K562 treated with DMSO at 1 percent for 24 hours (cell line): ENCODE data around the gene ENTPD7. TPM values are rescaled to one million over a fixed set of nuclear protein-coding genes. Genes with fewer than 3 reads are reported as not detected.

Experiments used
- total RNA-seq: library from RNA; unstranded; fragments of 300-600 nt; gene quantifications from 2 replicates; pipeline ENCODE4 v1.2.3, GENCODE V29; 2022; ENCODE audit warnings: low read depth; ENCODE audit not compliant: insufficient read depth

ENTPD7 gene, protein sequence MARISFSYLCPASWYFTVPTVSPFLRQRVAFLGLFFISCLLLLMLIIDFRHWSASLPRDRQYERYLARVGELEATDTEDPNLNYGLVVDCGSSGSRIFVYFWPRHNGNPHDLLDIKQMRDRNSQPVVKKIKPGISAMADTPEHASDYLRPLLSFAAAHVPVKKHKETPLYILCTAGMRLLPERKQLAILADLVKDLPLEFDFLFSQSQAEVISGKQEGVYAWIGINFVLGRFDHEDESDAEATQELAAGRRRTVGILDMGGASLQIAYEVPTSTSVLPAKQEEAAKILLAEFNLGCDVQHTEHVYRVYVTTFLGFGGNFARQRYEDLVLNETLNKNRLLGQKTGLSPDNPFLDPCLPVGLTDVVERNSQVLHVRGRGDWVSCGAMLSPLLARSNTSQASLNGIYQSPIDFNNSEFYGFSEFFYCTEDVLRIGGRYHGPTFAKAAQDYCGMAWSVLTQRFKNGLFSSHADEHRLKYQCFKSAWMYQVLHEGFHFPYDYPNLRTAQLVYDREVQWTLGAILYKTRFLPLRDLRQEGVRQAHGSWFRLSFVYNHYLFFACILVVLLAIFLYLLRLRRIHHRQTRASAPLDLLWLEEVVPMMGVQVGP
- 5.2 and 5.8 TPM in 2 replicates for total RNA-seq

DNA sequence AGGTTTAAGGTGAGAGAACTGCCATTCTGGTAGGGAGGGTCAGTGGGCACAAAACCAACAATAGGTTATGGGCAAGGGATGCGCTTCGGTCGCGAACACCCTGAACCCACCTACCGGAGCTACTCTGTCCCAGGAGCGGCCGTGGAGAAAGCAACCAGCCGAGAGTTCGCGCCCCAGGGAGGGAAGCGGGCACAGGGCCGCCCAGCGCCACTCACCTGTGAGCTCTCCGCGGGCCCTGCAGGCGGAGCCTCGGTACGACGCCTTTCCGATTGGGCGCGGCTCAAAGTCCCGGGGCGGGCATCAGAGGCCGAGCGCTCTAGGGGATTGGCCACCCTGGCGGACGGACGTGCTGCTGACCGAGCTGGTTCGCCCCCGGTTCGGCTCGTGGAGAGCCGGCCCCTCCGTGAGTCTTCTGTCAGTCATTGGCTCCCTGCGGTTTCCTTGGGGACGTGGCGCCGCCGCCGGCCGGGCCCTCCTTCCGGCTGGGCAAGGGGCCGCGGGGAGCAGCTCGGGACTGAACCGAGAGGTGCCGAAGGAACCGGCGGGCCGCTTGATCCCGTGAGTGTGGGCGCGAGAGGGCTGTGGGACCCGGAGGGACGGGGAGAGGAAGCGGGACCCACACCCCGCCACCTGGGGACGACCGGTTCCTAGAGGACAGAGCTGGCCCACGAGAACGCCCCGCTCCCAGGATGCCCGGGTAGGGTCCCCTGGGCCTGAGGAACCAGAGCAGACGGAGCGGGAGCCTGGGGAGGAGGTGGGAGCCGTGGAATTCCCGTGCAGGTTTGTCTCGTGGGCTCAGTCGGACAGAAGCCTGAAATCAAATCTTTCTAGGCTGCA is at the start of gene ENTPD7:
Gene ENTPD7 (plus strand): TSS at position 479 of the 837 bp plus-strand sequence. CDS start 448 bp downstream, outside the sequence.

DNA sequence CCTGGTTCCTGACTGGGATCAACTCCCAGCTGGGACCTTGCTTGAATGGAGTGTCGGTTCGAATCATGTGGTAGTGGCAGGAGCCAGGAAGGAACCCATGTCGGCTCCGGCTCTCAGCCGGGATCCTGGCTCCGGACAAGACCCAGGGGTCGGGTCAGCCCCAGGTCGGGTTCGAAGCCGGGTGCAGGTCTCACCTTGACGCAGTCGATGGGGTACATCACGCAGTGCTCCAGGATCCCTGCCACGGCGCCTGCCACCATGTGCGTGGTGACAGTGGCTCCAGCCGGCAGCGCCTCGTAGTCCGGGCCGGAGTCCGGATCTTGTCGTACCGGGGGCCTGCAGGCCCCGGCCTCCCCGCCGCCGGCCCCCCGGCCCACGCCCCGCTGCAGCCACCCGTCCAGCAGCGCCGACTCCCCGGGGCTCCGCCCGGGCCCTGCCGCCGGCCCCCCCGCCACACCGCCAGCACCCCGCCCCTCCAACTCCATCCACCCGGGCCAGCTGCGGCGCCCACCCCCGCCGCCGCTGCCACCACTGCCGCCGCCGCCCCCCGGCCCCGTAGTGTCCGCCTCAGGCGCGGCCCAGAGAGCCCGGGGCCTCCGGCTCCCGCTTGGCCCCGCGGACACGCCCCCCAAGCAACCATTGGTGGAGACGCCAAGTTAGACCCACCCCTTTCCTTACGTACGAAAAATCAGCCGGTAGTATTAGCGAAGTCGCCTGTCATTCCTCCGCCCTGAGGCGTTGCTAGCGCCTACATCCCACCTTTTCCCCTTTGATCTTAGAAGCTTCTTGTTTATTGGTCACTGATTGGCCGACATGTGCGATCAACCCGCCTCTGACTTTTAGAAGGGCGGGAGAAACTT is 39.2 kb upstream of the ENTPD7 start, which contains the start of gene SLC25A28:
Gene SLC25A28 (minus strand): TSS at position 589 of the 860 bp plus-strand sequence. CDS start 104 bp downstream, at position 485.

GRCh38 chr10:99732033-99732842 is 72.9 kb downstream of the ENTPD7 start, which contains the start of the genes COX15 and CUTC:
Gene COX15 (minus strand): TSS chr10:99732127. CDS start chr10:99732049, 78 bp downstream.
Gene CUTC (plus strand): TSS chr10:99732234. CDS start chr10:99732349, 115 bp downstream.

Other genes with a start within 250 kb of the ENTPD7 start
- gene GOT1, start 228.9 kb upstream of the ENTPD7 start, total RNA-seq = 58.6 and 63.1 TPM in 2 replicates
- gene NKX2-3, start 126.6 kb upstream of the ENTPD7 start, total RNA-seq = not detected in 2 replicates
- 14.8 and 17.9 TPM in 2 replicates for gene SLC25A28, start 39.1 kb upstream of the ENTPD7 start, total RNA-seq
- gene COX15, start 72.6 kb downstream of the ENTPD7 start, total RNA-seq = 14.0 and 16.6 TPM in 2 replicates
- 18.9 and 21.9 TPM in 2 replicates for gene CUTC, start 72.7 kb downstream of the ENTPD7 start, total RNA-seq
- gene ABCC2, start 123.1 kb downstream of the ENTPD7 start, total RNA-seq = 0.35 and 0.51 TPM in 2 replicates